GM23338 (cell line): ENCODE results near the gene CECR2. TPM values are rescaled to one million over a fixed set of nuclear protein-coding genes. Genes with fewer than 3 reads are reported as not detected.

Experiments
- ATAC-seq: fragments of 200-7000 bp; cut with Tn5 transposase; 3 replicates; pipeline ENCODE4 v1.9.1; 2020
- DNase-seq: peaks from one replicate; pipeline ENCODE4 v3.0.0-alpha.2; 2015; ENCODE audit warnings: low spot score
- H2AFZ ChIP-seq: fragments of 200-600 bp; sonication (generic); 2 replicates; pipeline ENCODE4 v1.8.0; 2016; ENCODE audit warnings: antibody characterized with exemption, mild to moderate bottlenecking, moderate library complexity
- H3F3A ChIP-seq: fragments of 200-600 bp; sonication (generic); replicated peaks from 2 replicates; pipeline ENCODE4 v1.8.0; 2017; ENCODE audit warnings: antibody characterized with exemption, mixed run types, low read depth
- H3K27ac ChIP-seq: fragments of 200-600 bp; sonication (generic); 2 replicates; pipeline ENCODE4 v1.6.1; 2016; ENCODE audit warnings: low read depth
- H3K27me3 ChIP-seq: fragments of 200-600 bp; sonication (generic); 2 replicates; pipeline ENCODE4 v1.8.0; 2016; ENCODE audit warnings: mild to moderate bottlenecking, mixed run types, moderate library complexity; ENCODE audit not compliant: insufficient read depth
- H3K36me3 ChIP-seq: fragments of 200-600 bp; sonication (generic); 2 replicates; pipeline ENCODE4 v1.8.0; 2016; ENCODE audit warnings: mild to moderate bottlenecking; ENCODE audit not compliant: insufficient read depth
- H3K4me1 ChIP-seq: fragments of 200-600 bp; sonication (generic); 2 replicates; pipeline ENCODE4 v1.8.0; 2016; ENCODE audit warnings: mild to moderate bottlenecking, moderate library complexity; ENCODE audit not compliant: insufficient read depth
- H3K4me2 ChIP-seq: fragments of 200-600 bp; sonication (generic); 2 replicates; pipeline ENCODE4 v1.7.1; 2017; ENCODE audit warnings: mixed run types
- H3K4me3 ChIP-seq: fragments of 200-600 bp; sonication (generic); 2 replicates; pipeline ENCODE4 v1.6.1; 2016; ENCODE audit warnings: mixed run types
- H3K79me2 ChIP-seq: fragments of 200-600 bp; sonication (generic); replicated peaks from 2 replicates; pipeline ENCODE4 v1.8.0; 2017; ENCODE audit warnings: mild to moderate bottlenecking; ENCODE audit not compliant: insufficient read depth
- H3K9me2 ChIP-seq: fragments of 200-600 bp; sonication (generic); 2 replicates; pipeline ENCODE4 v1.8.0; 2017; ENCODE audit not compliant: insufficient read depth
- H4K20me1 ChIP-seq: fragments of 200-600 bp; sonication (generic); replicated peaks from 2 replicates; pipeline ENCODE4 v1.8.0; 2017; ENCODE audit warnings: mild to moderate bottlenecking; ENCODE audit not compliant: insufficient read depth
- H3K27ac Mint-ChIP-seq: 2 replicates; pipeline ENCODE4 v1.8.0; 2020; ENCODE audit warnings: inconsistent platforms, mild to moderate bottlenecking, moderate library complexity, mixed read lengths
- H3K27me3 Mint-ChIP-seq: 3 replicates; pipeline ENCODE4 v1.8.0; 2022; ENCODE audit warnings: low read depth, mild to moderate bottlenecking, moderate library complexity, mixed read lengths, inconsistent platforms; ENCODE audit not compliant: insufficient read depth, poor library complexity
- H3K36me3 Mint-ChIP-seq: 3 replicates; pipeline ENCODE4 v1.8.0; 2021; ENCODE audit warnings: low read depth, mild to moderate bottlenecking, inconsistent platforms, moderate library complexity, mixed read lengths
- H3K4me1 Mint-ChIP-seq: 3 replicates; pipeline ENCODE4 v1.8.0; 2020; ENCODE audit warnings: mild to moderate bottlenecking, inconsistent platforms, mixed read lengths
- H3K4me3 Mint-ChIP-seq: 3 replicates; pipeline ENCODE4 v1.8.0; 2021; ENCODE audit warnings: moderate library complexity, mild to moderate bottlenecking, inconsistent platforms, mixed read lengths
- H3K9me3 Mint-ChIP-seq: 3 replicates; pipeline ENCODE4 v1.8.0; 2020; ENCODE audit warnings: moderate library complexity, mild to moderate bottlenecking, inconsistent platforms, mixed read lengths
- EZH2 ChIP-seq: fragments of 200-600 bp; sonication (generic); IDR thresholded peaks from one replicate; pipeline ENCODE4 v1.8.0; 2017; ENCODE audit warnings: antibody characterized with exemption, mild to moderate bottlenecking, low read depth; ENCODE audit not compliant: unreplicated experiment
- JUNB ChIP-seq: IDR thresholded peaks from one replicate; pipeline ENCODE4 v1.6.1; 2016; ENCODE audit warnings: antibody characterized with exemption; ENCODE audit not compliant: unreplicated experiment
- POLR2AphosphoS5 ChIP-seq: IDR thresholded peaks from 2 replicates; pipeline ENCODE4 v1.6.1; 2016; ENCODE audit warnings: antibody characterized with exemption, low read depth
- STAT1 ChIP-seq: IDR thresholded peaks from one replicate; pipeline ENCODE4 v1.6.1; 2016; ENCODE audit warnings: antibody characterized with exemption; ENCODE audit not compliant: unreplicated experiment
- polyA plus RNA-seq: library from polyadenylated mRNA; unstranded; fragments of >200 nt; fragmentation: Nextera tagmentation; extraction: Ambion mirVana; gene quantifications from 2 replicates; pipeline ENCODE4 v1.2.1, GENCODE V29; 2016
- total RNA-seq: library from RNA; depleted of rRNA; stranded (reverse); fragments of >200 nt; shearing (Covaris generic); gene quantifications from 2 replicates; pipeline ENCODE4 v1.2.3, GENCODE V29; 2014
- TF ChIP-seq, protein P1 (sequence below): IDR thresholded peaks from 2 replicates; pipeline ENCODE4 v1.6.1; 2016; ENCODE audit warnings: antibody characterized with exemption
- TF ChIP-seq, protein P2 (sequence below), 2 experiments: fragments of 200-600 bp in 1 of 2; sonication (generic) in 1 of 2; conservative IDR thresholded peaks; 2 replicates each; pipeline versions ENCODE4 v1.5.1 to v1.6.1; 2016 to 2017; ENCODE audit warnings: antibody characterized with exemption in 2 of 2, low read depth in 2 of 2, mild to moderate bottlenecking in 2 of 2, moderate library complexity in 1 of 2

CECR2 gene
- total and polyA plus RNA-seq, 2 experiments from 2014 or later = 18.4 to 110 TPM

DNA sequence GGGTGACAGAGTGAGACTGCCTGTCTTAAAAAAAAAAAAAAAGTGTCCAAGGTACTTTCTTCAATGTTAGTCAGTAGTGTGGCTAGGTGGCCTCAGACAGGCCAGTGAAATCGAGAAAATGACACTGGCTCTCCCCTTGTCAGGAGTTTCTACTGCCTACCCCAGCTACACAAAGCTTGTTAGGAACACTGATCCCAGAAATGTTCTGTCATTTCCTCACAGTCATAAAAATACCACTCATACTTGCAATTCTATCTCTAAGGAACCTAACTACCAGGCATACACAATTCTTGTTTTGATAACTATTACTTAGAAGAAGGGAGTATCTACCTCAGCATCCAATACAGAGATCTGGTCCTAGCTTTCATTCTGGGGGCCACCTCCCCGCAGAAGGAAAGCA, 228.0 kb downstream of the CECR2 start:
- Mint-ChIP-seq H3K36me3 (peaks cover 75% of the 10 kb centered on the region), H3K4me3 (no peak overlapping the region), H3K4me1 (no peaks in the 10 kb centered on the region), H3K27me3 (no peaks in the 10 kb centered on the region), H3K9me3 (no peaks in the 10 kb centered on the region), H3K27ac (no peak overlapping the region)
- no peaks in the 10 kb centered on the region for H3K4me1 ChIP-seq
- no peak overlapping the region for H3K4me3 ChIP-seq
- no peaks in the 10 kb centered on the region for H3K27me3 ChIP-seq
- peaks cover 54% of the 10 kb centered on the region for H3K36me3 ChIP-seq
- peaks cover 10% of the 10 kb centered on the region; the same call in 1 of the 2 replicates for H3F3A ChIP-seq
- H3K9me2 ChIP-seq = no peaks in the 10 kb centered on the region
- no peak overlapping the region for H2AFZ ChIP-seq
- TF ChIP-seq STAT1 (no peak), POLR2AphosphoS5 (no peak), JUNB (no peak), EZH2 (no peak)
- peaks cover 6% of the 10 kb centered on the region; the same call in 1 of the 2 replicates for H4K20me1 ChIP-seq
- H3K27ac ChIP-seq = no peak overlapping the region
- H3K79me2 ChIP-seq = no peaks in the 10 kb centered on the region
- no peak overlapping the region for H3K4me2 ChIP-seq
- ATAC-seq = no peak
- no peak for DNase-seq

DNA sequence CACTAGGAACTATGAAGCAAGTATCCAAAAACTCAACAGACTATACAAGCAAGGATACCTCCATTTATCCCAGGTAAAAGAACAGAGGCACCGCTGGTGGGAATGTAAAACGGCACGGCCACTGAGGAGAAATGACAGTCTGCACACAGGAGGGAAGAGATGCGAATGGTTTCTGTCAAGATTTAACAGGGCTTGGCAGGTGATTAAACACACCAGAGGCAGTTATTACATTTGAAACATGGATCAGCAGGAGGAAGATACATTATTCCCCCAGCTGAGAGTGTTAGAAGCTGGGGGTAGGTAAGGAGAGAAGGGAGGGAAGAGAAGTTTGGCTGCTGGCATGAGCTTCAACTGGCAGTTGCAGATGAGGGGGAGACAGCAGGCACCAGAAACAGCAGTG, 229.1 kb downstream of the CECR2 start:
- H3K79me2 ChIP-seq = no peaks in the 10 kb centered on the region
- ATAC-seq (no peak), DNase-seq (no peak)
- H3K27ac ChIP-seq = no peak overlapping the region
- TF ChIP-seq EZH2 (no peak), POLR2AphosphoS5 (no peak), STAT1 (no peak)
- TF ChIP-seq, protein P1, sequence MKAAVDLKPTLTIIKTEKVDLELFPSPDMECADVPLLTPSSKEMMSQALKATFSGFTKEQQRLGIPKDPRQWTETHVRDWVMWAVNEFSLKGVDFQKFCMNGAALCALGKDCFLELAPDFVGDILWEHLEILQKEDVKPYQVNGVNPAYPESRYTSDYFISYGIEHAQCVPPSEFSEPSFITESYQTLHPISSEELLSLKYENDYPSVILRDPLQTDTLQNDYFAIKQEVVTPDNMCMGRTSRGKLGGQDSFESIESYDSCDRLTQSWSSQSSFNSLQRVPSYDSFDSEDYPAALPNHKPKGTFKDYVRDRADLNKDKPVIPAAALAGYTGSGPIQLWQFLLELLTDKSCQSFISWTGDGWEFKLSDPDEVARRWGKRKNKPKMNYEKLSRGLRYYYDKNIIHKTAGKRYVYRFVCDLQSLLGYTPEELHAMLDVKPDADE = no peak
- no peak overlapping the region for H3K4me2 ChIP-seq
- peaks cover 49% of the 10 kb centered on the region for H3K36me3 ChIP-seq
- H3K4me3 ChIP-seq = no peak overlapping the region
- H3K4me1 Mint-ChIP-seq = no peaks in the 10 kb centered on the region
- H3K9me2 ChIP-seq = no peaks in the 10 kb centered on the region
- H3K4me1 ChIP-seq = no peaks in the 10 kb centered on the region
- H3K27ac Mint-ChIP-seq = no peak overlapping the region
- H3K36me3 Mint-ChIP-seq = peaks cover 64% of the 10 kb centered on the region
- no peaks in the 10 kb centered on the region for H3K27me3 ChIP-seq
- no peaks in the 10 kb centered on the region for H3K27me3 Mint-ChIP-seq
- H3K9me3 Mint-ChIP-seq = no peaks in the 10 kb centered on the region
- H3K4me3 Mint-ChIP-seq = no peak overlapping the region
- peaks cover 9% of the 10 kb centered on the region for H4K20me1 ChIP-seq
- no peak overlapping the region for H2AFZ ChIP-seq
- H3F3A ChIP-seq = peaks cover 10% of the 10 kb centered on the region; the same call in 1 of the 2 replicates

DNA sequence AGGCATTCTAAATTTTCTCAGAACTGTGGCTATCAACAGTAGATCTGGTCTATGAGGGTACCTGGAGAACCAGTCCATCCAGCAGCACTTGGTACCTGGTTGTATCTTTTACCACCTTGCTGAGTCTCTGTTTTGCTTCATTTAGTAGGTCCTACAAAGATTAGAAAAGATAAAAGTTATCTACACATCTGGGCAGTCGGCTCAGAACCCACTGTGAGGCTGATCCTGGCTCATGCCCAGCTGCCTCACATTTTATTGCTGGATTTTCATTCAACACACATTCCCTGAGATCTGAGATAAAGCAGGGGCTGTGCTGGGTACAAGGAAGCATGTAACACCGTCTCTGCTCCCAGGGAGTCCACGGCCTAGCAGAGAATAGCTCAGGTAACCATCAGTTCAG, 231.8 kb downstream of the CECR2 start:
- Histone ChIP-seq H3K27ac (no peak overlapping the region), H4K20me1 (peaks cover 8% of the 10 kb centered on the region), H3F3A (peaks cover 7% of the 10 kb centered on the region; the same call in 1 of the 2 replicates), H2AFZ (no peak overlapping the region), H3K27me3 (no peaks in the 10 kb centered on the region), H3K9me2 (no peaks in the 10 kb centered on the region), H3K4me2 (no peak overlapping the region), H3K36me3 (peaks cover 36% of the 10 kb centered on the region), H3K4me3 (no peak overlapping the region), H3K79me2 (peaks cover 2% of the 10 kb centered on the region; the same call in 1 of the 2 replicates), H3K4me1 (no peaks in the 10 kb centered on the region)
- Mint-ChIP-seq H3K27me3 (no peaks in the 10 kb centered on the region), H3K4me1 (no peaks in the 10 kb centered on the region), H3K9me3 (no peaks in the 10 kb centered on the region), H3K4me3 (no peak overlapping the region), H3K27ac (no peak overlapping the region), H3K36me3 (peaks cover 40% of the 10 kb centered on the region)
- ATAC-seq (no peak), DNase-seq (no peak)
- no peak for TF ChIP-seq POLR2AphosphoS5
- TF ChIP-seq, protein P2, sequence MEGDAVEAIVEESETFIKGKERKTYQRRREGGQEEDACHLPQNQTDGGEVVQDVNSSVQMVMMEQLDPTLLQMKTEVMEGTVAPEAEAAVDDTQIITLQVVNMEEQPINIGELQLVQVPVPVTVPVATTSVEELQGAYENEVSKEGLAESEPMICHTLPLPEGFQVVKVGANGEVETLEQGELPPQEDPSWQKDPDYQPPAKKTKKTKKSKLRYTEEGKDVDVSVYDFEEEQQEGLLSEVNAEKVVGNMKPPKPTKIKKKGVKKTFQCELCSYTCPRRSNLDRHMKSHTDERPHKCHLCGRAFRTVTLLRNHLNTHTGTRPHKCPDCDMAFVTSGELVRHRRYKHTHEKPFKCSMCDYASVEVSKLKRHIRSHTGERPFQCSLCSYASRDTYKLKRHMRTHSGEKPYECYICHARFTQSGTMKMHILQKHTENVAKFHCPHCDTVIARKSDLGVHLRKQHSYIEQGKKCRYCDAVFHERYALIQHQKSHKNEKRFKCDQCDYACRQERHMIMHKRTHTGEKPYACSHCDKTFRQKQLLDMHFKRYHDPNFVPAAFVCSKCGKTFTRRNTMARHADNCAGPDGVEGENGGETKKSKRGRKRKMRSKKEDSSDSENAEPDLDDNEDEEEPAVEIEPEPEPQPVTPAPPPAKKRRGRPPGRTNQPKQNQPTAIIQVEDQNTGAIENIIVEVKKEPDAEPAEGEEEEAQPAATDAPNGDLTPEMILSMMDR (conservative IDR thresholded peaks at IDR 0.05; ENCODE audit: low read depth in 2 of 2) = no peak
- TF ChIP-seq STAT1 = no peak
